Spleen (tissue), 7 donors: ENCODE data around the gene GUCY1A2.

Source experiments
- CTCF ChIP-seq, 11 experiments: fragments of 200-600 bp in 7 of 11; fragments of 450-650 bp in 4 of 11; sonication (generic) in 4 of 11; IDR thresholded peaks in 8 of 11; conservative IDR thresholded peaks in 3 of 11; 1 replicate in 7 of 11; 2 replicates in 4 of 11; pipeline versions ENCODE4 v1.4.0 to v1.8.0; 2016 to 2021; ENCODE audit warnings: antibody characterized with exemption in 11 of 11, inconsistent platforms in 4 of 11, mild to moderate bottlenecking in 1 of 11
- POLR2A ChIP-seq, 3 donors: fragments of 450-650 bp; IDR thresholded peaks; one replicate each; pipeline ENCODE4 v1.5.1; 2017; ENCODE audit warnings: antibody characterized with exemption in 3 of 3, mild to moderate bottlenecking in 1 of 3
- POLR2AphosphoS5 ChIP-seq, 3 donors: sonication (generic); formaldehyde crosslinking; IDR thresholded peaks; one replicate each; pipeline ENCODE4 v1.5.1; 2017; ENCODE audit warnings: antibody characterized with exemption in 3 of 3
- donor health status: DM: no; HTN: no; CAD: no; lungs with moderate emphysema.
- donor health status: DM: no; HTN: no; CAD: no.
- donor health status: DM: no; HTN: no; CAD: no.

DNA sequence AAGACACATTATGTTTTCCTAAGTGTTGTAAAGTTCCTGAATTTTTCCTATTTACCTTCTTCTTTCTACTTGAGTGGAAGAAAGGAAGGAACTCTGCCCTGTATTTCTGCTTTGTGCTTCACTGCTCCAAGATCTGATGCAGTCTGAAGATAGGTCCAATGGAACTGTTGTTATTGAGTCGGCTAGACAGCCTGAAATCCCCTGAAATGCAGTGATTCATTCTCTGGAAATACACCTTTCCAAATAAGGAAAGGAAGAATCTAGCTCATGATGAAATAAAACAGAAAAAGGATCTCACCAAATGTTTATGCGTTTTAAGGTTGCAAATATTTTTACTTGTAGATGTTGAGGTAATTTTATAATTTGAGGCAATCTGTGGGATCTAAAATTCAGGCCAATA lies 322.8 kb downstream of the GUCY1A2 start:
- no peak for TF ChIP-seq POLR2A (IDR thresholded peaks at IDR 0.05)
- TF ChIP-seq CTCF (IDR thresholded peaks at IDR 0.05 in 8 of 11, conservative IDR thresholded peaks at IDR 0.05 in 3 of 11), result no peak
- TF ChIP-seq POLR2AphosphoS5 (IDR thresholded peaks at IDR 0.05), result no peak
